Effector memory CD8-positive, alpha-beta T cell (primary cell): ENCODE data around the gene PDE1A.

Source experiments
- ATAC-seq: fragments of 150-1000 bp; cut with Tn5 transposase; replicated peaks from 2 replicates; pipeline ENCODE4 v1.10.0; 2021; ENCODE audit warnings: mild to moderate bottlenecking, moderate library complexity
- DNase-seq, 3 experiments: peaks; one replicate each; pipeline ENCODE4 v3.0.0; 2021
- H3K27ac Mint-ChIP-seq, 2 donors: one replicate each; pipeline ENCODE4 v1.8.0; 2022; ENCODE audit warnings: mild to moderate bottlenecking in 2 of 2, mixed read lengths in 2 of 2, moderate library complexity in 2 of 2
- H3K27me3 Mint-ChIP-seq, 2 donors: one replicate each; pipeline ENCODE4 v1.8.0; 2022; ENCODE audit warnings: mixed read lengths in 2 of 2
- H3K36me3 Mint-ChIP-seq: one replicate; pipeline ENCODE4 v1.8.0; 2022; ENCODE audit warnings: mild to moderate bottlenecking, moderate library complexity, mixed read lengths; ENCODE audit not compliant: insufficient read depth
- H3K4me1 Mint-ChIP-seq, 2 donors: one replicate each; pipeline ENCODE4 v1.8.0; 2022; ENCODE audit warnings: low read depth in 2 of 2, mixed read lengths in 2 of 2
- H3K4me3 Mint-ChIP-seq, 2 donors: one replicate each; pipeline ENCODE4 v1.8.0; 2022; ENCODE audit warnings: mild to moderate bottlenecking in 2 of 2, mixed read lengths in 2 of 2, moderate library complexity in 2 of 2
- H3K9me3 Mint-ChIP-seq, 2 donors: one replicate each; pipeline ENCODE4 v1.8.0; 2022; ENCODE audit warnings: mixed read lengths in 2 of 2

The PDE1A gene

DNA sequence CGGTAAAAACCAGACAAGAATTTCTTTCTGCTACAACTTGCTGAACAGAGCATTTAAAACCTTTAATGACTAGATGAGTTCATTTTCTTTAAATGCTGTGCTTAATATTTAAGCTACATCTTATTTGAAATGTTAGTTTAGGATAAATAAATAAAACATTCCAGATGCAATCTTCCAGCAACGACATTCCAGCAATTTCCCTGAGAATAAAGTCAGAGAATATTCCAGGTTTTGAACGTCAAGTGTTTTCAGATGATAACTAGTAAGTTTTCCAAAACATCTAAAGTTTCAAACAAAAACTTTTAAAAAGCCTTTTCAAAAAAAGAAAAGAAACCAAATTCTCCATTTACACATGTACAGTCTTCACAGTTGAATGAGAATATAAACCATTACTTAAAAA is 336.4 kb downstream of the PDE1A start:
- H3K9me3 Mint-ChIP-seq: peaks cover 1 to 8% of the 10 kb centered on the region in 2 donors
- no peaks in the 10 kb centered on the region for H3K4me1 Mint-ChIP-seq
- H3K36me3 Mint-ChIP-seq: no peaks in the 10 kb centered on the region
- no peak for DNase-seq
- no peak overlapping the region for H3K4me3 Mint-ChIP-seq
- no peak overlapping the region for H3K27ac Mint-ChIP-seq
- no peak for ATAC-seq
- H3K27me3 Mint-ChIP-seq: peaks cover 8 to 9% of the 10 kb centered on the region in 2 donors
